BLaER1 treated with 17β-estradiol and CSF1 and Interleukin-3, amounts not matched to agents 10 nM and 100 nM (cell line): ENCODE results near the gene TDRD10.
A peak's percentile ranks its signal among the peaks of the same experiment; 100 is the strongest.

Source experiments
- H3K27ac ChIP-seq, 11 experiments: shearing (Covaris generic); formaldehyde crosslinking; 2 replicates each; pipeline ENCODE4 v1.8.1; 2022
- H3K27me3 ChIP-seq, 11 experiments: shearing (Covaris generic); formaldehyde crosslinking; 2 replicates each; pipeline ENCODE4 v1.8.1; 2022
- H3K36me3 ChIP-seq, 11 experiments: shearing (Covaris generic); formaldehyde crosslinking; 2 replicates each; pipeline ENCODE4 v1.8.1; 2022
- H3K4me1 ChIP-seq, 10 experiments: shearing (Covaris generic); formaldehyde crosslinking; 2 replicates each; pipeline ENCODE4 v1.8.1; 2022
- H3K4me2 ChIP-seq, 11 experiments: shearing (Covaris generic); formaldehyde crosslinking; 2 replicates each; pipeline ENCODE4 v1.8.1; 2022
- H3K4me3 ChIP-seq, 10 experiments: shearing (Covaris generic); formaldehyde crosslinking; 2 replicates each; pipeline ENCODE4 v1.8.1; 2022
- H3K9ac ChIP-seq, 11 experiments: shearing (Covaris generic); formaldehyde crosslinking; 2 replicates each; pipeline ENCODE4 v1.8.1; 2022
- H3K9me3 ChIP-seq, 11 experiments: shearing (Covaris generic); formaldehyde crosslinking; replicated peaks in 1 of 11; 2 replicates each; pipeline ENCODE4 v1.8.1; 2022
- H4K20me1 ChIP-seq, 11 experiments: shearing (Covaris generic); formaldehyde crosslinking; 2 replicates each; pipeline ENCODE4 v1.8.1; 2022
- Cebpa-rat ChIP-seq, 11 experiments: shearing (Covaris generic); IDR thresholded peaks; 2 replicates each; pipeline ENCODE4 v1.8.1; 2022

TDRD10 gene

GRCh38 chr1:154557939-154558719, 56.1 kb downstream of the TDRD10 start, which contains the start of gene UBE2Q1:
Gene UBE2Q1 (minus strand): TSS chr1:154558662. CDS start chr1:154558553, 109 bp downstream.
- no peak for TF ChIP-seq Cebpa-rat (IDR thresholded peaks at IDR 0.05)
- Histone ChIP-seq H3K4me1 (peaks cover 27 to 43% (median 35%) of the 10 kb centered on the region in 10 experiments), H3K27me3 (no peaks in the 10 kb centered on the region), H3K4me2 (peak within 1 kb of the TSS; percentile 90 to 99 (median 97)), H3K4me3 (peak within 1 kb of the TSS; percentile 80 to 99 (median 90)), H3K36me3 (peaks cover 27 to 37% (median 31%) of the 10 kb centered on the region in 11 experiments), H4K20me1 (peaks cover 27 to 49% (median 44%) of the 10 kb centered on the region in 11 experiments; a peak in 21 of 22 replicates), H3K9me3 (no peaks in the 10 kb centered on the region), H3K27ac (peak within 1 kb of the TSS; percentile 72 to 92 (median 84)), H3K9ac (peak within 1 kb of the TSS; percentile 90 to 94 (median 93))

DNA sequence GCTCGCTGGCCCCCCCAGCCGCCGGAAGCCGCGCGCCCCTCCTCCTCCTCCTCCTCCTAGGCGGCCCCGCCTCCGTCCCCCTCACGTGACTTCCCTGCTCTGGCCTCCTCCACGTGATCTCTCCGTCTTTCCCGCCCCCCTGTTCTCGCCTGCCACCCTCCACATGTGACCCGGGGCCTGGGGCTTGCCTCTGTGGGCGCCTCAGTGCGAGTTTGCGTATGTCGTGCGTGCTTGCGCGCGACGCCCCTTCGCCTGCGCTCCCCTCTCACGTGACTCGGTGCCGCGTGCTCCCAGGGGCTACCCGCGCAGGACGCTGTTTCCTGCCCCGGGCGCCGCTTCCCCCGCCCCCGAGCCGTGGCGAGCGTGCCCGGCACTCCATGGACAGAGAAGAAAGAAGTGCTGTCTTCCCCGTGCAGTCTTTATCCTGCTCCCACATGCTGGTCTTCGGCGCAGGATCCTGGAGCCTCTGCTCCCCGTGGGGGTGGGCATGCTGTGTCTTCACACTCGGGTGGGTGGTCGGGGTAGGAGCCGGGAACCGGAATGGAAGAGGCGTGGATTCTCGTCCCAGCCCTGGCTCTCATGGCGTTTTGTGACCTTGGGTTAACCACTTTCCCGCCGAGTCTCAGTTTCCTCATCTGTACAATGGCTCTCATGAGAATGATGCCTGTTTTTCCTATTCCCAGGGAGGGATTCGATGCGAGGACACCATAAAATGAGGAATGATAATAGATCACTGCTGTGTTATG, 56.9 kb downstream of the TDRD10 start:
- Histone ChIP-seq H4K20me1 (peaks cover 21 to 41% (median 37%) of the 10 kb centered on the region in 11 experiments; a peak in 21 of 22 replicates), H3K4me2 (peak overlapping the region; percentile 77 to 90 (median 86)), H3K36me3 (peaks cover 20 to 30% (median 24%) of the 10 kb centered on the region in 11 experiments), H3K4me1 (peaks cover 27 to 38% (median 34%) of the 10 kb centered on the region in 10 experiments), H3K9me3 (no peaks in the 10 kb centered on the region), H3K27me3 (no peaks in the 10 kb centered on the region), H3K4me3 (peak overlapping the region; percentile 80 to 99 (median 90)), H3K27ac (peak overlapping the region; percentile 72 to 92 (median 84)), H3K9ac (peak overlapping the region; percentile 90 to 94 (median 93))
- TF ChIP-seq Cebpa-rat (IDR thresholded peaks at IDR 0.05): no peak

DNA sequence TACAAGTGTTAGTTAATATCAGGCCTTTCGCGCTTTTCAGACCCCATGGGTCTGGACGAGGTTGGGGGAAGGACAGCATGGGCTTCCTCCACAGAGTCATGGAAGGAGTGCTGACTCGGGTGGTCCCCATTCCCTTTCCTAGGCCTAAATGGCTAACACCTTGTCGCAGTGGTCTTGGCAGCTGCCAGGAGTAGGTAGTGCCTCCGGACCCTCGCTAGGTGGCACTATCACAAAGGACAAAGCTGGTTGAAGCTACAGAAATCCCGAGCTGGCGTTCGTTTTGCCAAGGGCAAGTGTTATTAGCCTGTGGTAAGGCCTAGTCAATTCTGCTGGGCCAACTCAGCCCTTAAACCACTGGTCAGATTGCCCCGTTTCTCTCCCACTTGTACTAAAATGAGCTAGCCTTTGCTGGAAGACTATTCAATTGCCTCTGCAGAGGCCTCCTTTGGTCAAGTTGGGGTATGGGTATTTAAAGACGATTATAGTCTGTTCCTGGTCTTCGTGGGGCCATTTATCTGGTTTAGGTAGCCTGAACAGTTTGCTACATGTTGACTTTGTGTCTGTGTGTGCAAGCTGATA, 57.5 kb downstream of the TDRD10 start:
- H3K27ac ChIP-seq: peak overlapping the region; percentile 72 to 92 (median 84)
- H3K27me3 ChIP-seq: peaks cover 0 to 1% (median 0%) of the 10 kb centered on the region in 11 experiments; a peak in 1 of 22 replicates
- peak overlapping the region; percentile 77 to 90 (median 86) for H3K4me2 ChIP-seq
- H3K9me3 ChIP-seq: no peaks in the 10 kb centered on the region
- TF ChIP-seq Cebpa-rat (IDR thresholded peaks at IDR 0.05): no peak
- H3K9ac ChIP-seq: peak overlapping the region; percentile 90 to 94 (median 93)
- peak overlapping the region; percentile 80 to 99 (median 90) for H3K4me3 ChIP-seq
- peaks cover 27 to 38% (median 33%) of the 10 kb centered on the region in 10 experiments for H3K4me1 ChIP-seq
- peaks cover 13 to 23% (median 17%) of the 10 kb centered on the region in 11 experiments for H3K36me3 ChIP-seq
- H4K20me1 ChIP-seq: peaks cover 21 to 35% (median 31%) of the 10 kb centered on the region in 11 experiments; a peak in 21 of 22 replicates

GRCh38 chr1:154565876-154566275, 63.9 kb downstream of the TDRD10 start:
- TF ChIP-seq Cebpa-rat (IDR thresholded peaks at IDR 0.05): no peak
- Histone ChIP-seq H4K20me1 (peaks cover 0 to 36% (median 10%) of the 10 kb centered on the region in 11 experiments; a peak in 13 of 22 replicates), H3K4me3 (no peak overlapping the region), H3K4me1 (peaks cover 4 to 14% (median 7%) of the 10 kb centered on the region in 10 experiments; a peak in 14 of 20 replicates), H3K4me2 (no peak overlapping the region), H3K27ac (no peak overlapping the region), H3K27me3 (peaks cover 30 to 49% (median 44%) of the 10 kb centered on the region in 11 experiments), H3K9ac (no peak overlapping the region), H3K36me3 (no peaks in the 10 kb centered on the region), H3K9me3 (no peaks in the 10 kb centered on the region)

DNA sequence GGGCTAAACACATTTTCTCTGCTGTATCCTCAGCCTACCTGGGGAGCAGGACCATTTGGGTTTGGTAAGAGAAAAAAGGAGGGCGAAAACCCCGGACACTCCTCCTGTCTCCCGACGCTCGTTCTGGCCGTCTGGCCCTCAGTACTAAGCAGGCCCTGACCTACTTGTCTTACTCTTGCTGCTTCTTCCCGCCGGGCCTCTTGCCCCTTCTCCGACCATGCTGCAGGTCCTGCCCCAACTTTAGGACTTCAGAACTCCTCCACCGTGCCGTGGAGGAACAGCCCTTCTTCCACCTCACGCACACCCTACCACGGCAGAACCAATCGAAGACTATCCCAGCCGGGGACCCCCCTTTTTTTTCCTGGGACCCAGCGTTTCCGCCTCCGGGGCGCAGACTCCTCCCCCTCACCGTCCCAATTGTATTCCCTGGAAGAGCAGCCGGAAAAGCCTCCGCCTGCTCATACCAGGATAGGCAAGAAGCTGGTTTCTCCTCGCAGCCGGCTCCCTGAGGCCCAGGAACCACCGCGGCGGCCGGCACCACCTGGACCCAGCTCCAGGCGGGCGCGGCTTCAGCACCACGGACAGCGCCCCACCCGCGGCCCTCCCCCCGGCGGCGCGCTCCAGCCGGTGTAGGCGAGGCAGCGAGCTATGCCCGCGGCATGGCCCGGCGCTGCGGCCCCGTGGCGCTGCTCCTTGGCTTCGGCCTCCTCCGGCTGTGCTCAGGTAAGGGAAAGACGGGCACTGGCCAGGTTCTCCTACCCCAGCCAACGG, 65.6 kb downstream of the TDRD10 start, which contains the start of gene CHRNB2:
TSS of gene CHRNB2 (plus strand) at position 393 of the 771 bp plus-strand sequence. CDS start at position 660, 267 bp downstream.
- Histone ChIP-seq H3K4me1 (peaks cover 4 to 13% (median 8%) of the 10 kb centered on the region in 10 experiments; a peak in 14 of 20 replicates), H3K4me2 (peak within 1 kb of the TSS; percentile 77 to 90 (median 85)), H3K27me3 (peaks cover 30 to 49% (median 44%) of the 10 kb centered on the region in 11 experiments), H3K9me3 (no peaks in the 10 kb centered on the region), H3K4me3 (peak within 1 kb of the TSS in 5 of 10 experiments; percentile 15 to 56 (median 28); a peak in 6 of 20 replicates), H3K36me3 (no peaks in the 10 kb centered on the region), H4K20me1 (peaks cover 0 to 51% (median 10%) of the 10 kb centered on the region in 11 experiments; a peak in 13 of 22 replicates), H3K9ac (no peak within 1 kb of the TSS), H3K27ac (no peak within 1 kb of the TSS)
- TF ChIP-seq Cebpa-rat (IDR thresholded peaks at IDR 0.05): no peak

DNA sequence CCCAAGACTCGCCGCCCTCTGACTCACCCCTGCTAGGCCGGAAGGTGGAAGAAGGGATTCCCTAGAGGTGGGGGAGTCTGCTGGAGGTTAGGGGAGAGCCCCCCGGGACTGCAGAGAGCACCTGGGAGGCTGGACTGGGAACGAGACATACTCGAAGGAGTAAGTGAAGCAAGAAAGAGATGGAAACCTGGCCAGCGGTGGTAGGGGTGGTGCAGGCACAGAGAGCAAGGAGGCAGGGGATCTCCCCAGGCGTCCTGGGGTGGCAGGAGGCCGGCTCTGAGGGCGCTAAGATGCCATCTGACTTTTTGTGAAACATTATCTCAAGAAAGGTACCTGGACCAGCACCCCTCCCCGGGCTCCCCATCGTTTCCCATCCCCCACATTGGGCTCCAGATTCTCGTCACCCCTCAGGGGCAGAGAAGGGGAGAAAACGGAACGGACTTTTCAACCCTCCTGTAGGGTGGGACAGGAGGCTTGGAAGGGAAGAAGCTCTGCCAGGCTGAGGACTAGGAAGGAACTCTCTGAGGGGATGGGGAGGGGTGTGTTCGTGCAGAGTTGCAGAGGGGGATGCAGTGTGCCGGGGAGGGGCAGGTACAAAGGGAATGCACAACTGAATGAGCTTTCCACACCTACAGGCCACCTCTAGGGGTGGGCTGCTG, 66.3 kb downstream of the TDRD10 start:
- H3K36me3 ChIP-seq: no peaks in the 10 kb centered on the region
- TF ChIP-seq Cebpa-rat (IDR thresholded peaks at IDR 0.05): no peak
- H3K9ac ChIP-seq: no peak overlapping the region
- peaks cover 4 to 20% (median 14%) of the 10 kb centered on the region in 10 experiments; a peak in 16 of 20 replicates for H3K4me1 ChIP-seq
- no peak overlapping the region for H3K27ac ChIP-seq
- peaks cover 0 to 51% (median 10%) of the 10 kb centered on the region in 11 experiments; a peak in 13 of 22 replicates for H4K20me1 ChIP-seq
- peaks cover 30 to 49% (median 44%) of the 10 kb centered on the region in 11 experiments for H3K27me3 ChIP-seq
- H3K9me3 ChIP-seq: no peaks in the 10 kb centered on the region
- H3K4me2 ChIP-seq: peak overlapping the region; percentile 77 to 90 (median 85)
- peak overlapping the region in 5 of 10 experiments; percentile 15 to 56 (median 28); a peak in 6 of 20 replicates for H3K4me3 ChIP-seq

DNA sequence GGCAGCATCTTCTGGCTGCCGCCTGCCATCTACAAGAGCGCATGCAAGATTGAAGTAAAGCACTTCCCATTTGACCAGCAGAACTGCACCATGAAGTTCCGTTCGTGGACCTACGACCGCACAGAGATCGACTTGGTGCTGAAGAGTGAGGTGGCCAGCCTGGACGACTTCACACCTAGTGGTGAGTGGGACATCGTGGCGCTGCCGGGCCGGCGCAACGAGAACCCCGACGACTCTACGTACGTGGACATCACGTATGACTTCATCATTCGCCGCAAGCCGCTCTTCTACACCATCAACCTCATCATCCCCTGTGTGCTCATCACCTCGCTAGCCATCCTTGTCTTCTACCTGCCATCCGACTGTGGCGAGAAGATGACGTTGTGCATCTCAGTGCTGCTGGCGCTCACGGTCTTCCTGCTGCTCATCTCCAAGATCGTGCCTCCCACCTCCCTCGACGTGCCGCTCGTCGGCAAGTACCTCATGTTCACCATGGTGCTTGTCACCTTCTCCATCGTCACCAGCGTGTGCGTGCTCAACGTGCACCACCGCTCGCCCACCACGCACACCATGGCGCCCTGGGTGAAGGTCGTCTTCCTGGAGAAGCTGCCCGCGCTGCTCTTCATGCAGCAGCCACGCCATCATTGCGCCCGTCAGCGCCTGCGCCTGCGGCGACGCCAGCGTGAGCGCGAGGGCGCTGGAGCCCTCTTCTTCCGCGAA, 69.4 kb downstream of the TDRD10 start:
- Histone ChIP-seq H3K36me3 (no peaks in the 10 kb centered on the region), H4K20me1 (peaks cover 0 to 73% (median 24%) of the 10 kb centered on the region in 11 experiments; a peak in 17 of 22 replicates), H3K4me2 (no peak overlapping the region), H3K4me1 (peaks cover 4 to 51% (median 44%) of the 10 kb centered on the region in 10 experiments; a peak in 18 of 20 replicates), H3K4me3 (no peak overlapping the region), H3K9ac (no peak overlapping the region), H3K27ac (no peak overlapping the region), H3K27me3 (peaks cover 21 to 32% (median 27%) of the 10 kb centered on the region in 11 experiments), H3K9me3 (no peaks in the 10 kb centered on the region)
- no peak for TF ChIP-seq Cebpa-rat (IDR thresholded peaks at IDR 0.05)
